HG03175 (cell line): ENCODE results near the gene FOXN4.

Experiments
- ATAC-seq: cut with Tn5 transposase; IDR thresholded peaks from one replicate; pipeline ENCODE4 v1.9.1; 2021; ENCODE audit warnings: mild to moderate bottlenecking, moderate library complexity; ENCODE audit not compliant: unreplicated experiment

Gene FOXN4

GRCh38 chr12:109307051-109307450 is 2.0 kb downstream of the FOXN4 start:
- no peak for ATAC-seq

- ATAC-seq: no peak
Observed at GRCh38 chr12:109305547-109305946, 3.5 kb downstream of the FOXN4 start.

- no peak for ATAC-seq
Observed at GRCh38 chr12:109304485-109304884, 4.6 kb downstream of the FOXN4 start.

GRCh38 chr12:109302770-109303169 is 6.3 kb downstream of the FOXN4 start:
- no peak for ATAC-seq

GRCh38 chr12:109302358-109302757 is 6.7 kb downstream of the FOXN4 start:
- no peak for ATAC-seq

- no peak for ATAC-seq
Observed at GRCh38 chr12:109301643-109302168, 7.4 kb downstream of the FOXN4 start.

GRCh38 chr12:109299849-109300248 is 9.2 kb downstream of the FOXN4 start:
- ATAC-seq: no peak

GRCh38 chr12:109296431-109296830 is 12.7 kb downstream of the FOXN4 start:
- ATAC-seq: no peak

- ATAC-seq: no peak
Observed at GRCh38 chr12:109295764-109296425, 13.2 kb downstream of the FOXN4 start.

GRCh38 chr12:109294286-109294796 is 14.7 kb downstream of the FOXN4 start:
- no peak for ATAC-seq

- no peak for ATAC-seq
Observed at GRCh38 chr12:109293106-109293505, 16.0 kb downstream of the FOXN4 start.

DNA sequence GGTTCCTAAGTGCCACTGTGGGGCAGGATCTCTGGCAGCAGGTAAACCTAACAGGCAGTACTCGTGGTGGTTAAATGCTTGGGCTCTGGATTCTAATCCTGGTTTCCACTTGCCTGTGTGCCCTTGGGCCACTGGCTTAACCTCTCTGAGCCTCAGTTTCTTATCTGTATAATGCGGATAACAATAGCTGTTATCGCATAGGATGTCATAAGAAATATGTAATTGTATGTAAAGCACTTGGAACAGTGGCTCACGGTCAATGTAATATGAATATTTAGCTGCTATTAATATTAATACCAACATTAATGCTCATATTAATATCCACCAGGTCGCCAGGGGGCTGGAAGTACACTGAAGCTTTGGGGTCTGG is 16.8 kb downstream of the FOXN4 start:
- no peak for ATAC-seq

- no peak for ATAC-seq
Observed at GRCh38 chr12:109291521-109292341, 17.4 kb downstream of the FOXN4 start.

- ATAC-seq: no peak
Observed at GRCh38 chr12:109291117-109291516, 18.0 kb downstream of the FOXN4 start.

DNA sequence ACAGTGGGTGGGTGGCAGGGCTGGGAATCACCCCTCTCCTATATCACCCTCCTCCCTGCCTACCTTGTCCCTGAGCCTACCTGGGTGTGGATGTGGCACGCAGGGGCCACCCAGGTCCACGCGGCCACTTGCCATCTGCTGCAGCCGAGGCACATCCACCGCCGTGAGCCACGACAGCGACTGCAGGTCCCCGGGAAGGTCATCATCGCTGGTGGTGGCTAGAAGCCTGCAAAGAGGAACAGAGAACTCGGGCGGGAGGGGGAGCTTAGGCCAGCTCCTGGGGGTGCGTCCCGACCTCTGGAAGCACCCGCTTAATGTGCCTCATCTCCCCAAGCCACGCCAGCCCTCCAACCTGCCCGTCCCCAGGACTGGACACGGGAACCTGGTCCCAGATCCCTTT is 19.0 kb downstream of the FOXN4 start:
- no peak for ATAC-seq

- ATAC-seq: no peak
Observed at GRCh38 chr12:109289551-109289950, 19.5 kb downstream of the FOXN4 start.

GRCh38 chr12:109289004-109289403 is 20.1 kb downstream of the FOXN4 start:
- no peak for ATAC-seq

DNA sequence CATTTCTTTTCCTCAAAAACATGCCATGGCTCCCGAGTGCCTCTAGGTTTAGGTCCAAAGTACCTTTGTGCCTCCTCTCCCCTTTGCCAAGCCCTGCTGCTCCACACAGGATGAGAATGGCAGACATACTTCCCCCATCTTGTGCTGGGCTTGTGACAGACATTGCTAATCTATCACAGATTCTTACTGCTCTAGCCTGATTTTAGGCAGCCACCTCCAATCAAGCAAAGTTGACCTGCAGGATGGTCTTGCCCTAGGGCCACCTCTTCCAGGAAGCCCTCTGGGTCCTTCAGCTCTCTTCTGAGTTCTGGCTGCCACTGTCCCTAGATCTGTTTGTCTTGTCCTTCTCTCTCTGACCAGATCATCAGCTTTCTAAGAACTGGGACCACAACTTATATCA is 20.5 kb downstream of the FOXN4 start:
- ATAC-seq: no peak

GRCh38 chr12:109287811-109288469 is 21.1 kb downstream of the FOXN4 start:
- ATAC-seq: no peak

GRCh38 chr12:109287181-109287580 is 21.9 kb downstream of the FOXN4 start:
- ATAC-seq: no peak

GRCh38 chr12:109286652-109287051 is 22.4 kb downstream of the FOXN4 start:
- ATAC-seq: no peak
